GM10248 (cell line): ENCODE measurements around the gene VPS16.

Experiments
- CTCF ChIA-PET: fragments of 300-600 bp; sonication (Branson Sonifier 250); formaldehyde crosslinking; extraction: SDS; loops from one replicate; lab custom pipeline; 2021; ENCODE audit warnings: antibody characterized with exemption; lab: Yijun Ruan, JAX
- POLR2A ChIA-PET: fragments of 350-650 bp; sonication (Branson Sonifier 250); formaldehyde crosslinking; extraction: SDS; loops from one replicate; lab custom pipeline; 2020; ENCODE audit warnings: antibody characterized with exemption; lab: Yijun Ruan, JAX
- DNase-seq: peaks from one replicate; pipeline ENCODE4 v3.0.0; 2012; ENCODE audit errors: extremely low spot score
- TF ChIP-seq, protein P1 (sequence below): IDR thresholded peaks from 2 replicates; pipeline ENCODE4 v1.5.1; 2012; ENCODE audit warnings: mild to moderate bottlenecking, low read depth; ENCODE audit errors: extremely low read depth, missing control alignments, control extremely low read depth

The VPS16 gene

DNA sequence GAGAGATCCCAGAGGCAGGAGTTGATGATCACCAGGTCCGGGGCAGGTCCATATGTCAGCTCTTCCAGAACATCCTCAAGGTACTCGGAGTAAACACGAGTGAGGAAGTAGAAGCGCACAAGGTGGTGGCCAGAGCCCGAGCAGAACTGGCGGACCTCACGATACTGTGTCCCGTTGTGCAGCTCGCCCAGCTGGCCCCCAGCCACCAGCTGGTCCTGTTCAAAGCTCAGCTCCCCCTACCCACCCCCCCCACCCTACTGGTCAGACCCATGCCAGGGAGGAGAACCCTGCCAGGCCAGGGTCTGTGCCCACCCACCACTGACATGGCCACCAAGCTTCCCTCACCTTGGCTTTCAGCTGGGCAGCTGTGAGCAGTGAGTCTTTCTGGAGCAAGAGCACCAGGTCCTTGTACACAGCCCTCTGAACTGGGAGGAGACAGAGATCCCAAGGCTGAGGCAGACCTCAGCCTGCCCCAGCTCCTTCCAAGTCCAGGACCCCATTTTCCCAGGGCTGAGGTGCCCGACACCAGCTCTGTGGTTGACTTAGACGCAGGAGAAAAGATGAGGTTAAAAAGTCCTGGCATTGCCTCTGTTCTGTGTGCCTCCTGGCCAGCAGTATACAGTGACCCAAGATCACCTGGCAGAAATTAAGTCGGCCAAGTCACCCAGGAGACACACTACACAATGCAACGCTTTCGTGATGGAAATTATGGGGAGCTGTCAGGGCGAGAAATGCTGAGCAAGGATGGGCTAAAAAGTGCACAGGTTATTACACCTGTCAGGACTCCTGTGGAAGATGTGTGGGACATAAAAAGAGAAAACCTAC, 1.5 kb upstream of the VPS16 start:
- ChIA-PET POLR2A (interaction anchor here (0.6 to 0.7 kb wide), 2 partner anchors 68 to 263 kb away, joined by 4 to 6 read pairs; no protein-coding TSS in a partner anchor), CTCF (interaction anchor here (1.2 to 1.7 kb wide), 5 partner anchors 12 to 149 kb away, joined by 3 to 5 read pairs (median 5); no protein-coding TSS in a partner anchor)
- DNase-seq: peak; percentile 20
- TF ChIP-seq, protein P1, sequence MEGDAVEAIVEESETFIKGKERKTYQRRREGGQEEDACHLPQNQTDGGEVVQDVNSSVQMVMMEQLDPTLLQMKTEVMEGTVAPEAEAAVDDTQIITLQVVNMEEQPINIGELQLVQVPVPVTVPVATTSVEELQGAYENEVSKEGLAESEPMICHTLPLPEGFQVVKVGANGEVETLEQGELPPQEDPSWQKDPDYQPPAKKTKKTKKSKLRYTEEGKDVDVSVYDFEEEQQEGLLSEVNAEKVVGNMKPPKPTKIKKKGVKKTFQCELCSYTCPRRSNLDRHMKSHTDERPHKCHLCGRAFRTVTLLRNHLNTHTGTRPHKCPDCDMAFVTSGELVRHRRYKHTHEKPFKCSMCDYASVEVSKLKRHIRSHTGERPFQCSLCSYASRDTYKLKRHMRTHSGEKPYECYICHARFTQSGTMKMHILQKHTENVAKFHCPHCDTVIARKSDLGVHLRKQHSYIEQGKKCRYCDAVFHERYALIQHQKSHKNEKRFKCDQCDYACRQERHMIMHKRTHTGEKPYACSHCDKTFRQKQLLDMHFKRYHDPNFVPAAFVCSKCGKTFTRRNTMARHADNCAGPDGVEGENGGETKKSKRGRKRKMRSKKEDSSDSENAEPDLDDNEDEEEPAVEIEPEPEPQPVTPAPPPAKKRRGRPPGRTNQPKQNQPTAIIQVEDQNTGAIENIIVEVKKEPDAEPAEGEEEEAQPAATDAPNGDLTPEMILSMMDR: no peak

DNA sequence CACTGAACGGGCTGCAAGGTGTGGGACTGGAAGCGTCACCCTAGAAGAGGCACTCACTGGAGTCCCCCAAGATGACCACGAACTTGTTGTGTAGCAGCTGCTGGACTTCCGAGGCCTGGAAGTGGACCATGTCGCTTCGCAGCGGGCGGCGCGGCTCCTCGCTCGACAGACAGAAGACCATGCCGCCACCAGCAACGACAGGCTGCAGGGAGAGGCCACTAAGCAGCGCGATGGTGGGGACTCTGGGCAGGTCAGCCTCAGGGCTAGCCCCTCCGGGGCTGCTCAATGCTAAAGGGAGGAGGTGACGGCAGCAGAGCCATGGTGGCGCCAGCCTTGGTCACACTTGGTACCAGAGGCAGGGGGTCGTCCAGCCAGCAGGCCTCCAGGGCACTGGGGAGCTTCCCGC, 810 bp upstream of the VPS16 start:
- TF ChIP-seq, protein P1: no peak
- CTCF ChIA-PET: interaction anchor here (1.3 to 1.7 kb wide), 3 partner anchors 12 to 148 kb away, joined by 3 to 5 read pairs (median 3); no protein-coding TSS in a partner anchor
- POLR2A ChIA-PET: interaction anchor here (1.2 kb wide), 1 partner anchor 33 kb away, joined by 3 read pairs; no protein-coding TSS in a partner anchor
- no peak for DNase-seq

DNA sequence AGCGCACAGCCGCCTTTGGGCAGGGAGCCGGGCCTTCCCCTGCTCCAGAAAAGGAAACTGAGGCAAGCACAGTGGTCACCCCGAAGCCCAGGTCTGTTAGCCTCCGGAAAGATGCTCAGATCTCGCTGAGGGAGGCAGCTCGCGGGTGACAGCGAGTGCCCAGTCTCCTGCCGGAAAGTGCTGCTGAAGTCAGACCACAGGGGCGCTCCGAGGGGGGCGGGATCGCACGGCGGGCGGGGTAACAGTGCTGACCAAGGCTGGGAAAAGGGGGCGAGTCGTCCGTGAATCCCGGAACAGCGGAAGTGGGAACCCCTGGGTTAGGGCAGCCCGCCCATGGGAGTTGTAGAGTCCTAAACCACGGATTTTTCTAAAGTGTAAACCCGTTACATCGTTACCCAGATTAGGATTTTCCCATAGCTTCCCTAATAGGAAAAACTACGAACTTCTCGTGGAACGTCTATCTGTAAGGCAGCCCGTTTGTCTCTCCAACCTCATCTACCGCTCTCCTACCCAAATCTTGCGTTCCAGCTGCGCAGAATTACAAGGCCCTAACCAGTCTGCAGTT, 504 bp downstream of the VPS16 start:
- peak; percentile 67 for DNase-seq
- ChIA-PET POLR2A (interaction anchor here (1.2 kb wide), 1 partner anchor 31 kb away, joined by 3 read pairs; no protein-coding TSS in a partner anchor), CTCF (interaction anchor here (0.9 kb wide), 1 partner anchor 11 kb away, joined by 4 read pairs; no protein-coding TSS in a partner anchor)
- TF ChIP-seq, protein P1: no peak

DNA sequence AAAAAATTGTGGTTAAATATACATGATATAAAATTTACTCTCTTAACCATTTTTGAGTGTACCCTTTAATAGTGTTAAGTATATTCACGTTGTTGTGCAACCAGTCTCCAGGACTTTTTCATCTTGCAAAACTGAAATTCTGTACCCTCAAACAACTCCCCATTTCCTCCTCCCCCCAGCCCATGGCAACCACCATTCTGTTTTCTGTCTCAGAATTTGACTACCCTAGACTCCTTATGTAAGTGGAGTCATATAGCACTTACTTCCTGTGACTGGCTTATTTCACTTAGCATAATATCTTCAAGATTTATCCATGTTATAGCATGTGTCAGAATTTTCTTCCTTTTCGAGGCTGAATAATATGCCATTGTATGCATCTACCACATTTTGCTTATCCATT, 5.1 kb downstream of the VPS16 start:
- CTCF ChIA-PET: no interaction called here
- no peak for DNase-seq
- POLR2A ChIA-PET: no interaction called here
- TF ChIP-seq, protein P1: no peak

DNA sequence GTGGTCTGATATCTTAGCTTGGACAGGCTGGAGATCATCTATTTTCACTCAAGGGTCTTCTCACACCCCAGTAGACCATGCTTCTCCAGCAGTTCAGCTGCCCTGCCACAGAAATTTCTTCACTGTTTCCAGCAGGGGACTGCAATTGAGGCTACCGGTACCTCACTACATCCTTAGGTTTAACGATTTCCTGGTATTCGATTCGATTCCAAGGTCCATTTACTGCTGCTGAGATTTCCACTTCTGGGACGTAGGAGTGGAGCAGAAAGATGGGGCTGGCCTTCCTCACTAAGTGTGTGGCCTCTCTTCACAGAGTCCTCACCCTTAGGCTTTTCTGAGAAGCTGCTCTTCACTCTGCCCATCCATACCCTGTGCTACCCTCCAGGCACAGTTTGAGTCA, 6.2 kb downstream of the VPS16 start:
- DNase-seq: no peak
- TF ChIP-seq, protein P1: no peak
- POLR2A ChIA-PET: no interaction called here
- CTCF ChIA-PET: interaction anchor here (1.6 kb wide), 1 partner anchor 41 kb away, joined by 3 read pairs; no protein-coding TSS in a partner anchor

DNA sequence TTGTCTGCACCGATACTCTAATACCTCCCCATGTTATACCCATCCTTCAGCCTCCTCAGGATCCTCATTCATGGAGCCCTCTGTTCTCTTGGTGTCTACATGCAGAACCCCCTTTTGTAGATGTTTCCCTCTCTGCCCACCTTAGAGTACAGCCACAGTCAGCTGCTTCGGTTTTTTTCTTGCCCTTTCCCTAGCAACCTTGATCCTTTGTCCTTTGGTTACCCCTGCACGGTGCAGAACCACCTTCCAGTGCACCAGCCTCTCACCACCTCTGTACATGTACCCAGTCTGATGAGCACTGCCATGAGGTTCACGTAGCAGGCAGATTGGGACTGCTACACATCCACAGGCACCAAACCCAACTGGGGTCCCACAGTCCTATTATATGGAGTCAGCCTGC, 7.3 kb downstream of the VPS16 start:
- ChIA-PET CTCF (interaction anchor here (0.7 to 1.6 kb wide), 3 partner anchors 17 to 40 kb away, joined by 3 to 4 read pairs (median 3); no protein-coding TSS in a partner anchor), POLR2A (no interaction called here)
- no peak for DNase-seq
- TF ChIP-seq, protein P1: no peak
